HL-60/S4 (cell line): Measurements from ENCODE around the gene MATN4.
"Not testable (repeated sequence)": the region's sequence is repeated elsewhere in the genome, so short reads cannot be mapped to it uniquely, and the experiment has no call there.

Source experiments
- in situ Hi-C: fragments of 300-500 bp; cut with MboI; formaldehyde crosslinking; loops from 2 replicates; pipeline ENCODE4 v1.14.3; 2022; ENCODE audit warnings: low sequenced_read_pairs

MATN4 gene

GRCh38 chr20:45308117-45308778 is at the start of gene MATN4:
Gene MATN4, minus strand, starts transcription at chr20:45308299. Its CDS starts 2,717 bp downstream, at chr20:45305582.
- in situ Hi-C loops, result no loop called here

GRCh38 chr20:45355209-45356084 is 47.3 kb upstream of the MATN4 start:
- in situ Hi-C loops, result no loop called here

GRCh38 chr20:45354423-45355208 is 46.5 kb upstream of the MATN4 start:
- in situ Hi-C loops, result no loop called here

- in situ Hi-C loops, result no loop called here
These were observed 45.6 kb upstream of the MATN4 start for GRCh38 chr20:45353746-45354145.

- in situ Hi-C loops, result no loop called here
These were observed 44.6 kb upstream of the MATN4 start for GRCh38 chr20:45352729-45353128.

GRCh38 chr20:45350795-45351194 is 42.7 kb upstream of the MATN4 start:
- in situ Hi-C loops, result not testable (repeated sequence)

GRCh38 chr20:45350217-45350616 is 42.1 kb upstream of the MATN4 start:
- in situ Hi-C loops, result no loop called here

- in situ Hi-C loops, result no loop called here
These were observed 40.1 kb upstream of the MATN4 start, which contains the start of gene SDC4 for GRCh38 chr20:45347936-45348778. Gene SDC4, minus strand, starts transcription at chr20:45348424. Its CDS starts 40 bp downstream, at chr20:45348384.

- in situ Hi-C loops, result no loop called here
These were observed 39.3 kb upstream of the MATN4 start for GRCh38 chr20:45347297-45347935.

- in situ Hi-C loops, result no loop called here
These were observed 38.8 kb upstream of the MATN4 start for GRCh38 chr20:45346851-45347250.

GRCh38 chr20:45346291-45346718 is 38.2 kb upstream of the MATN4 start:
- in situ Hi-C loops, result no loop called here

GRCh38 chr20:45345104-45345936 is 37.2 kb upstream of the MATN4 start:
- in situ Hi-C loops, result no loop called here

GRCh38 chr20:45344168-45344860 is 36.2 kb upstream of the MATN4 start:
- in situ Hi-C loops, result no loop called here

GRCh38 chr20:45343532-45344167 is 35.6 kb upstream of the MATN4 start:
- in situ Hi-C loops, result no loop called here

GRCh38 chr20:45342855-45343531 is 34.9 kb upstream of the MATN4 start:
- in situ Hi-C loops, result no loop called here

- in situ Hi-C loops, result no loop called here
These were observed 34.1 kb upstream of the MATN4 start for GRCh38 chr20:45341939-45342854.
